Sigmoid colon (tissue), 7 donors: ENCODE measurements around the gene SLC44A1. TPM values are rescaled to one million over a fixed set of nuclear protein-coding genes. Genes with fewer than 3 reads are reported as not detected.

ENCODE experiments used
- DNase-seq: peaks from one replicate; pipeline ENCODE4 v3.0.0-alpha.2; 2019
- H3K27ac ChIP-seq, 4 donors: fragments of 200-600 bp; sonication (generic); one replicate each; pipeline ENCODE4 v1.5.1; 2016 to 2019; ENCODE audit warnings: mild to moderate bottlenecking in 1 of 4
- H3K27me3 ChIP-seq, 3 donors: fragments of 200-600 bp; sonication (generic); one replicate each; pipeline ENCODE4 v1.5.1; 2019; ENCODE audit warnings: mild to moderate bottlenecking in 1 of 3
- H3K36me3 ChIP-seq, 4 donors: fragments of 200-600 bp; sonication (generic); one replicate each; pipeline ENCODE4 v1.5.1; 2016 to 2019
- H3K4me1 ChIP-seq, 4 donors: fragments of 200-600 bp; sonication (generic); one replicate each; pipeline ENCODE4 v1.5.1; 2017 to 2019
- H3K4me3 ChIP-seq, 4 donors: fragments of 200-600 bp; sonication (generic); one replicate each; pipeline ENCODE4 v1.5.1; 2017 to 2019; ENCODE audit warnings: mild to moderate bottlenecking in 2 of 4, moderate library complexity in 1 of 4
- H3K9me3 ChIP-seq, 4 donors: fragments of 200-600 bp in 3 of 4; sonication (generic) in 3 of 4; one replicate each; pipeline versions ENCODE4 v1.5.1 to v1.6.1; 2013 to 2019
- CTCF ChIP-seq, 4 experiments: fragments of 450-650 bp in 3 of 4; fragments of 200-600 bp in 1 of 4; IDR thresholded peaks; one replicate each; pipeline ENCODE4 v1.5.1; 2016 to 2019; ENCODE audit warnings: antibody characterized with exemption in 4 of 4, mild to moderate bottlenecking in 3 of 4, moderate library complexity in 2 of 4
- EP300 ChIP-seq, 4 donors: sonication (generic); formaldehyde crosslinking; IDR thresholded peaks; one replicate each; pipeline ENCODE4 v1.6.1; 2017; ENCODE audit warnings: antibody characterized with exemption in 4 of 4
- POLR2A ChIP-seq, 2 donors: fragments of 450-650 bp; IDR thresholded peaks; one replicate each; pipeline ENCODE4 v1.6.1; 2016; ENCODE audit warnings: antibody characterized with exemption in 2 of 2, mild to moderate bottlenecking in 2 of 2, moderate library complexity in 2 of 2
- POLR2AphosphoS5 ChIP-seq, 4 donors: sonication (generic); formaldehyde crosslinking; IDR thresholded peaks; one replicate each; pipeline ENCODE4 v1.6.1; 2017; ENCODE audit warnings: antibody characterized with exemption in 4 of 4
- WGBS, 2 donors: extraction: QIAGEN DNeasy Blood & Tissue Kit; methylation state at CpG; one replicate each; pipeline ENCODE4 v1.1.7; 2013; 5-methylcytosine and 5-hydroxymethylcytosine counted together
- intact Hi-C: fragments of 100-400 bp; cut with DNase I; formaldehyde crosslinking; loops from one replicate; pipeline ENCODE4 v1.15.1; 2023
- polyA plus RNA-seq, 3 donors: library from polyadenylated mRNA; stranded (reverse); fragments of 200-250 nt; gene quantifications; one replicate each; pipeline ENCODE4 v1.2.3, GENCODE V29; 2013
- total RNA-seq, 4 donors: library from RNA; depleted of rRNA; stranded (reverse); fragments of >200 nt; gene quantifications; one replicate each; pipeline ENCODE4 v1.1.0, GENCODE V29; 2016
- donor health status: healthy with polysubstance abuse.
- donor health status: Bipolar disorder and iron deficiency.
- donor health status: healthy.

Gene SLC44A1
- total and polyA plus RNA-seq, 7 donors = 11.4 to 35.4 (median 25.2) TPM

- WGBS, 2 donors = 94 to 95% methylated on average over 3 of the region's 3 CpGs
- intact Hi-C loops = no loop called here
Observed at GRCh38 chr9:105426657-105427056, 182.2 kb downstream of the SLC44A1 start.

GRCh38 chr9:105431424-105432246, 187.2 kb downstream of the SLC44A1 start:
- H3K4me3 ChIP-seq = no peak overlapping the region
- no peaks in the 10 kb centered on the region for H3K36me3 ChIP-seq
- H3K4me1 ChIP-seq = peaks cover 0 to 11% (median 2%) of the 10 kb centered on the region in 4 donors
- intact Hi-C loops = no loop called here
- DNase-seq = no peak
- no peaks in the 10 kb centered on the region for H3K9me3 ChIP-seq
- 19 to 74% methylated on average over 9 of the region's 9 CpGs for WGBS, 2 donors
- no peak overlapping the region for H3K27ac ChIP-seq
- TF ChIP-seq POLR2AphosphoS5 (IDR thresholded peaks at IDR 0.05) (no peak), POLR2A (IDR thresholded peaks at IDR 0.05) (no peak), EP300 (IDR thresholded peaks at IDR 0.05) (no peak), CTCF (IDR thresholded peaks at IDR 0.05) (no peak)
- no peaks in the 10 kb centered on the region for H3K27me3 ChIP-seq

More at GRCh38 chr9:105426657-105427056, 182.2 kb downstream of the SLC44A1 start:
- no peak for DNase-seq
- H3K9me3 ChIP-seq = no peaks in the 10 kb centered on the region
- no peak overlapping the region for H3K27ac ChIP-seq
- H3K4me3 ChIP-seq = no peak overlapping the region
- no peaks in the 10 kb centered on the region for H3K27me3 ChIP-seq
- H3K4me1 ChIP-seq = no peaks in the 10 kb centered on the region
- TF ChIP-seq POLR2A (IDR thresholded peaks at IDR 0.05) (no peak), CTCF (IDR thresholded peaks at IDR 0.05) (no peak), EP300 (IDR thresholded peaks at IDR 0.05) (no peak), POLR2AphosphoS5 (IDR thresholded peaks at IDR 0.05) (no peak)
- H3K36me3 ChIP-seq = no peaks in the 10 kb centered on the region

GRCh38 chr9:105432247-105432842, 187.9 kb downstream of the SLC44A1 start:
- DNase-seq = no peak
- WGBS, 2 donors = 17 to 63% methylated on average over 2 of the region's 2 CpGs
- intact Hi-C loops = no loop called here

GRCh38 chr9:105435453-105435852, 191.0 kb downstream of the SLC44A1 start:
- intact Hi-C loops = no loop called here
- Histone ChIP-seq H3K9me3 (no peaks in the 10 kb centered on the region), H3K36me3 (no peaks in the 10 kb centered on the region), H3K27ac (no peak overlapping the region), H3K4me1 (peaks cover 0 to 11% (median 2%) of the 10 kb centered on the region in 4 donors), H3K4me3 (no peak overlapping the region), H3K27me3 (no peaks in the 10 kb centered on the region)
- WGBS, 2 donors = 83 to 90% methylated on average over 3 of the region's 3 CpGs
- no peak for DNase-seq
- TF ChIP-seq POLR2A (IDR thresholded peaks at IDR 0.05) (no peak), EP300 (IDR thresholded peaks at IDR 0.05) (no peak), POLR2AphosphoS5 (IDR thresholded peaks at IDR 0.05) (no peak), CTCF (IDR thresholded peaks at IDR 0.05) (no peak)

More at GRCh38 chr9:105432247-105432842, 187.9 kb downstream of the SLC44A1 start:
- Histone ChIP-seq H3K36me3 (no peaks in the 10 kb centered on the region), H3K27ac (no peak overlapping the region), H3K9me3 (no peaks in the 10 kb centered on the region), H3K27me3 (no peaks in the 10 kb centered on the region), H3K4me3 (no peak overlapping the region), H3K4me1 (peaks cover 0 to 11% (median 2%) of the 10 kb centered on the region in 4 donors)
- TF ChIP-seq CTCF (IDR thresholded peaks at IDR 0.05) = no peak
- no peak for TF ChIP-seq POLR2A (IDR thresholded peaks at IDR 0.05)
- no peak for TF ChIP-seq POLR2AphosphoS5 (IDR thresholded peaks at IDR 0.05)
- no peak for TF ChIP-seq EP300 (IDR thresholded peaks at IDR 0.05)
